Breast epithelium (tissue), 4 donors: Measurements from ENCODE around the gene MAGI3. TPM values are rescaled to one million over a fixed set of nuclear protein-coding genes. Genes with fewer than 3 reads are reported as not detected.
"Not testable (repeated sequence)": the region's sequence is repeated elsewhere in the genome, so short reads cannot be mapped to it uniquely, and the experiment has no call there.

ENCODE experiments used
- DNase-seq, 2 donors: peaks; one replicate each; pipeline ENCODE4 v3.0.0-alpha.2; 2019; ENCODE audit warnings: low spot score in 2 of 2
- H3K27ac ChIP-seq, 2 donors: fragments of 200-600 bp; sonication (generic) in 1 of 2; one replicate each; pipeline ENCODE4 v1.5.1; 2016 to 2019; ENCODE audit warnings: mild to moderate bottlenecking in 1 of 2
- H3K27me3 ChIP-seq, 2 donors: fragments of 200-600 bp; sonication (generic) in 1 of 2; one replicate each; pipeline versions ENCODE4 v1.5.1 to v1.6.0; 2017 to 2019; ENCODE audit warnings: control low read depth in 1 of 2, mild to moderate bottlenecking in 1 of 2
- H3K36me3 ChIP-seq: fragments of 200-600 bp; one replicate; pipeline ENCODE4 v1.5.1; 2019
- H3K4me1 ChIP-seq, 2 donors: fragments of 200-600 bp; sonication (generic); one replicate each; pipeline ENCODE4 v1.5.1; 2016 to 2019; ENCODE audit warnings: control low read depth in 1 of 2
- H3K4me3 ChIP-seq, 3 donors: fragments of 200-600 bp; sonication (generic); 1 replicate in 2 of 3; 2 replicates in 1 of 3; pipeline ENCODE4 v1.5.1; 2016 to 2019; ENCODE audit warnings: mild to moderate bottlenecking in 3 of 3, moderate library complexity in 2 of 3
- H3K9me3 ChIP-seq, 2 donors: fragments of 200-600 bp; sonication (generic) in 1 of 2; one replicate each; pipeline ENCODE4 v1.5.1; 2016 to 2019; ENCODE audit warnings: control low read depth in 1 of 2
- POLR2A ChIP-seq: fragments of 450-650 bp; IDR thresholded peaks from one replicate; pipeline ENCODE4 v1.6.1; 2016; ENCODE audit warnings: antibody characterized with exemption, mild to moderate bottlenecking, moderate library complexity
- POLR2AphosphoS5 ChIP-seq, 3 donors: sonication (generic); formaldehyde crosslinking; IDR thresholded peaks; one replicate each; pipeline ENCODE4 v1.6.1; 2017; ENCODE audit warnings: antibody characterized with exemption in 3 of 3
- intact Hi-C: fragments of 100-400 bp; cut with DNase I; formaldehyde crosslinking; loops from one replicate; pipeline ENCODE4 v1.15.1; 2023; ENCODE audit warnings: low total_unique reads
- total RNA-seq, 3 donors: library from RNA; depleted of rRNA; stranded (reverse); fragments of >200 nt; gene quantifications; one replicate each; pipeline ENCODE4 v1.1.0, GENCODE V29; 2016
- TF ChIP-seq, protein P1 (sequence below), 3 donors: fragments of 450-650 bp; IDR thresholded peaks; one replicate each; pipeline ENCODE4 v1.5.1; 2016 to 2017; ENCODE audit warnings: antibody characterized with exemption in 3 of 3, mild to moderate bottlenecking in 3 of 3, moderate library complexity in 3 of 3

Gene MAGI3
- total RNA-seq, 3 donors from 2014 or later = 14.9 to 66.9 (median 33.4) TPM

DNA sequence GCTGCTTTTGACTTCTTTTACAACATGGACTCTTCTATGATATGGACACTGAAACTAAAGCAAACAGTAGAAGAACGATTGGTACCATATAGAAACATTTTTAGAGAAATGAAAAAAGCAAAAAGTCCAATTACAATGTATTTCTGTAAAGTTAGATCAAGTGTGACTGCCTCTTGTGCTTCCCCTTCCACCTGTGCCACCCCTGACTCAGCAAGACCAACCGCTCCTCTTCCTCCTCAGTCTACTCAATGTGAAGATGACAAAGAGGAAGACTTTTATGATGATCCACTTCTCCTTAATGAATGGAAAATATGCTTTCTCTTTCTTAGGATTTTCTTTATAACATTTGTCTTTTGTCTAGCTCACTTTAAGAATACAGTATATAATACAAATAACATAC lies 302.0 kb downstream of the MAGI3 start:
- Histone ChIP-seq H3K9me3 (peaks cover 4 to 24% of the 10 kb centered on the region in 2 donors), H3K4me3 (no peak overlapping the region), H3K27ac (no peak overlapping the region), H3K4me1 (no peaks in the 10 kb centered on the region), H3K36me3 (no peaks in the 10 kb centered on the region), H3K27me3 (no peaks in the 10 kb centered on the region)
- TF ChIP-seq POLR2AphosphoS5 (IDR thresholded peaks at IDR 0.05) (no peak), POLR2A (no peak)
- TF ChIP-seq, protein P1, sequence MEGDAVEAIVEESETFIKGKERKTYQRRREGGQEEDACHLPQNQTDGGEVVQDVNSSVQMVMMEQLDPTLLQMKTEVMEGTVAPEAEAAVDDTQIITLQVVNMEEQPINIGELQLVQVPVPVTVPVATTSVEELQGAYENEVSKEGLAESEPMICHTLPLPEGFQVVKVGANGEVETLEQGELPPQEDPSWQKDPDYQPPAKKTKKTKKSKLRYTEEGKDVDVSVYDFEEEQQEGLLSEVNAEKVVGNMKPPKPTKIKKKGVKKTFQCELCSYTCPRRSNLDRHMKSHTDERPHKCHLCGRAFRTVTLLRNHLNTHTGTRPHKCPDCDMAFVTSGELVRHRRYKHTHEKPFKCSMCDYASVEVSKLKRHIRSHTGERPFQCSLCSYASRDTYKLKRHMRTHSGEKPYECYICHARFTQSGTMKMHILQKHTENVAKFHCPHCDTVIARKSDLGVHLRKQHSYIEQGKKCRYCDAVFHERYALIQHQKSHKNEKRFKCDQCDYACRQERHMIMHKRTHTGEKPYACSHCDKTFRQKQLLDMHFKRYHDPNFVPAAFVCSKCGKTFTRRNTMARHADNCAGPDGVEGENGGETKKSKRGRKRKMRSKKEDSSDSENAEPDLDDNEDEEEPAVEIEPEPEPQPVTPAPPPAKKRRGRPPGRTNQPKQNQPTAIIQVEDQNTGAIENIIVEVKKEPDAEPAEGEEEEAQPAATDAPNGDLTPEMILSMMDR (IDR thresholded peaks at IDR 0.05) = no peak
- intact Hi-C loops = no loop called here
- DNase-seq = no peak

DNA sequence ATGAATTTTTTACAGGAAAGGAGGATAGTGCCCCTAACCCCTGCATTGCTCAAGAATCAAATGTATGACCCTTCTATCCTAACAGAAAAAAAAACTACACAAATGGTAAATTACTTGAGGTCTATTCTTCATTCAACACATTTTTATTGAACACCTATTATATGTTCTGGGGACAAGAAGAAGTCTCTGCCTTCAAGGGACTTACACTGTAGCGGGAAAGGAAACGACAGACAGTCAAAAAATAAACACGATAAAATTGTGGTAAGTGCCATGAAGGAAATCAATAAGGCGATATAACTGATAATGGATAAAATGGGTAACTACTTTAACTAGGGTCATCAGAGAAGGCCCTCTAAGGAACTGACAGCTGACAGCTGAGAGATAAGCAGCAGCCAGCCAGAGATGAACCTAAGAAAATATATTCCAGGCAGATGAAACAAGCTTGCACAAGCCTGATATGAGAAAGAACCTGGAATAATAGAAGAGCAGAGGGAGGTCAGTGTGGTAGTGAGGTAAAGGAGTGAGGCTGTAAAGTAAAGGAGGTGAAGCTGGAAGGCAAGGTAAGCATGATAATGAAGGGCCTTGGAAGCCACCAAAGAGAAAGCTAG lies 302.6 kb downstream of the MAGI3 start:
- Histone ChIP-seq H3K9me3 (peaks cover 4 to 24% of the 10 kb centered on the region in 2 donors), H3K27ac (no peak overlapping the region), H3K4me1 (no peaks in the 10 kb centered on the region), H3K36me3 (no peaks in the 10 kb centered on the region), H3K4me3 (no peak overlapping the region), H3K27me3 (no peaks in the 10 kb centered on the region)
- no peak for DNase-seq
- no peak for TF ChIP-seq POLR2AphosphoS5 (IDR thresholded peaks at IDR 0.05)
- intact Hi-C loops = no loop called here

GRCh38 chr1:113694910-113695309 lies 304.6 kb downstream of the MAGI3 start:
- H3K27ac ChIP-seq = no peak overlapping the region
- H3K36me3 ChIP-seq = peaks cover 3% of the 10 kb centered on the region
- no peaks in the 10 kb centered on the region for H3K27me3 ChIP-seq
- H3K4me3 ChIP-seq = no peak overlapping the region
- intact Hi-C loops = no loop called here
- TF ChIP-seq POLR2AphosphoS5 (IDR thresholded peaks at IDR 0.05) = no peak
- TF ChIP-seq, protein P1 (IDR thresholded peaks at IDR 0.05) = no peak
- TF ChIP-seq POLR2A = no peak
- H3K4me1 ChIP-seq = no peaks in the 10 kb centered on the region
- H3K9me3 ChIP-seq = peaks cover 4 to 24% of the 10 kb centered on the region in 2 donors
- no peak for DNase-seq

GRCh38 chr1:113701429-113701828 lies 311.1 kb downstream of the MAGI3 start:
- no peak for DNase-seq
- Histone ChIP-seq H3K27ac (no peak overlapping the region), H3K9me3 (no peaks in the 10 kb centered on the region), H3K4me1 (no peaks in the 10 kb centered on the region), H3K36me3 (peaks cover 3% of the 10 kb centered on the region), H3K27me3 (no peaks in the 10 kb centered on the region), H3K4me3 (no peak overlapping the region)
- intact Hi-C loops = no loop called here
- TF ChIP-seq POLR2AphosphoS5 (IDR thresholded peaks at IDR 0.05) = no peak
- TF ChIP-seq, protein P1 (IDR thresholded peaks at IDR 0.05) = no peak

DNA sequence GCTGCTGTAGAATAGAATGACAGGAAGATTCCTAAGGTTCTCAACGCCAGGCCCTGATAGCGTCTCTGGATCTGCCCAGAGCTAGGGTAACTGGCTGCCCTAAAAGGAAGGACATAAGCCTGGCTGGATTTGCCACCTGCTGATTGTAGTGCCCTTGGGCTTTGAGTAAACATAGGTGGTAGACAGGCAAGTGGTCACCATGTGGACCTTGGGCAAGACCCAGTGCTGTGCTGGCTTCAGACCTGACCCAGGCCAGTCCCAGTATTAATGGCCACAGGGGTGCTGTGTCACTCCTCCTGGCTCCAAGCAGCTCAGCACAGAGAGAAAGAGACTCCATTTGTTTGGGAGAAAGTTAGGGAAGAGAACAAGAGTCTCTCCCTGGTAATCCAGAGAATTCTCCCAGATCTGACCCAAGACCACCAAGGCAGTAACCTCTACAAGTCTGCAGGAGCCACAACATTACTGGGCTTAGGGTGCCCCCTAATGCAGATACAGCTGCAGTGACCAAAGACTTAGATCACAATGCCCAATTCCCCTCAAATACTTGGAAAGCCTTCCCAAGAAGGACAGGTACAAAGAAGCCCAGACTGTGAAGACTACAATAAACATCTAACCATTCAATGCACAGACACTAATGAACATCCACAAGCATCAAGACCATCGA lies 324.4 kb downstream of the MAGI3 start:
- peaks cover 0 to 6% of the 10 kb centered on the region in 2 donors for H3K9me3 ChIP-seq
- DNase-seq = no peak
- H3K36me3 ChIP-seq = no peaks in the 10 kb centered on the region
- no peaks in the 10 kb centered on the region for H3K27me3 ChIP-seq
- H3K4me1 ChIP-seq = no peaks in the 10 kb centered on the region
- H3K27ac ChIP-seq = no peak overlapping the region
- no peak overlapping the region for H3K4me3 ChIP-seq
- no peak for TF ChIP-seq POLR2A
- TF ChIP-seq, protein P1 (IDR thresholded peaks at IDR 0.05) = no peak
- intact Hi-C loops = no loop called here

- DNase-seq, H3K27ac ChIP-seq, H3K4me1 ChIP-seq, intact Hi-C loops, H3K9me3 ChIP-seq, H3K36me3 ChIP-seq, H3K27me3 ChIP-seq, H3K4me3 ChIP-seq: not testable (repeated sequence)
These were observed 327.2 kb downstream of the MAGI3 start for GRCh38 chr1:113717506-113717905.

- H3K4me3 ChIP-seq, H3K9me3 ChIP-seq, H3K36me3 ChIP-seq, intact Hi-C loops, H3K27me3 ChIP-seq, H3K4me1 ChIP-seq, DNase-seq, H3K27ac ChIP-seq: not testable (repeated sequence)
These were observed 328.3 kb downstream of the MAGI3 start for GRCh38 chr1:113718621-113719020.
